Amygdala (tissue), 56 donors: ENCODE measurements around the gene RPAP3.

Experiments used
- DNase-seq, 56 donors: peaks; one replicate each; lab custom pipeline; 2025; lab: John Stamatoyannopoulos, UW

RPAP3 gene

GRCh38 chr12:47705566-47706425 is at the start of gene RPAP3:
TSS of gene RPAP3 (minus strand) at chr12:47706030. CDS start at chr12:47702840, 3,190 bp downstream.
- peak in 55 of 56 donors; percentile 59 to 94 (median 85) for DNase-seq

GRCh38 chr12:47754881-47755280 is 49.1 kb upstream of the RPAP3 start:
- DNase-seq = peak in 5 of 56 donors; percentile 17 to 44 (median 42)

GRCh38 chr12:47754126-47754525 is 48.3 kb upstream of the RPAP3 start:
- no peak for DNase-seq

- DNase-seq = peak in 25 of 56 donors; percentile 20 to 67 (median 43)
Measured at GRCh38 chr12:47753021-47754001, 47.5 kb upstream of the RPAP3 start.

GRCh38 chr12:47752552-47752951 is 46.7 kb upstream of the RPAP3 start:
- DNase-seq = no peak

- DNase-seq = no peak
Measured at GRCh38 chr12:47752121-47752520, 46.3 kb upstream of the RPAP3 start.

GRCh38 chr12:47751561-47751960 is 45.7 kb upstream of the RPAP3 start:
- no peak for DNase-seq

- DNase-seq = no peak
Measured at GRCh38 chr12:47750916-47751470, 45.2 kb upstream of the RPAP3 start.

- DNase-seq = no peak
Measured at GRCh38 chr12:47750229-47750798, 44.5 kb upstream of the RPAP3 start.

GRCh38 chr12:47748899-47749298 is 43.1 kb upstream of the RPAP3 start:
- no peak for DNase-seq

GRCh38 chr12:47748507-47748828 is 42.6 kb upstream of the RPAP3 start:
- DNase-seq = no peak

GRCh38 chr12:47747596-47748506 is 42.0 kb upstream of the RPAP3 start:
- DNase-seq = no peak

GRCh38 chr12:47747126-47747525 is 41.3 kb upstream of the RPAP3 start:
- no peak for DNase-seq

GRCh38 chr12:47746523-47746922 is 40.7 kb upstream of the RPAP3 start:
- no peak for DNase-seq

- no peak for DNase-seq
Measured at GRCh38 chr12:47746073-47746472, 40.2 kb upstream of the RPAP3 start.

GRCh38 chr12:47745485-47746041 is 39.7 kb upstream of the RPAP3 start:
- no peak for DNase-seq

GRCh38 chr12:47744778-47745436 is 39.1 kb upstream of the RPAP3 start:
- DNase-seq = no peak

GRCh38 chr12:47744005-47744651 is 38.3 kb upstream of the RPAP3 start:
- no peak for DNase-seq
